ENCODE measurements around the gene HSF5. TPM values are rescaled to one million over a fixed set of nuclear protein-coding genes. Genes with fewer than 3 reads are reported as not detected.

The HSF5 gene
- total RNA-seq, 1 donor from 2014 or later = 0.32 TPM

- no peak overlapping the region for H3K4me3 ChIP-seq
- intact Hi-C loops (cut with DNase I) = no loop called here
Observed at GRCh38 chr17:58446086-58446485, 42.1 kb downstream of the HSF5 start.

GRCh38 chr17:58436805-58437239 is 51.4 kb downstream of the HSF5 start:
- Histone ChIP-seq H3K4me3 (no peak overlapping the region), H3K36me3 (no peaks in the 10 kb centered on the region), H3K27ac (no peak overlapping the region), H3K4me1 (no peaks in the 10 kb centered on the region), H3K27me3 (ENCODE audit: low read depth) (no peaks in the 10 kb centered on the region), H3K9me3 (no peaks in the 10 kb centered on the region)
- intact Hi-C loops (cut with DNase I) = no loop called here
- ATAC-seq = no peak
- DNase-seq = no peak
- TF ChIP-seq CTCF (IDR thresholded peaks at IDR 0.05) = no peak

More at GRCh38 chr17:58446086-58446485, 42.1 kb downstream of the HSF5 start:
- no peaks in the 10 kb centered on the region for H3K4me1 ChIP-seq
- H3K36me3 ChIP-seq = no peaks in the 10 kb centered on the region
- no peaks in the 10 kb centered on the region for H3K27me3 ChIP-seq (ENCODE audit: low read depth)
- no peak for ATAC-seq
- TF ChIP-seq CTCF (IDR thresholded peaks at IDR 0.05) = no peak
- DNase-seq = no peak
- no peak overlapping the region for H3K27ac ChIP-seq
- no peaks in the 10 kb centered on the region for H3K9me3 ChIP-seq

GRCh38 chr17:58436245-58436644 is 52.0 kb downstream of the HSF5 start:
- intact Hi-C loops (cut with DNase I) = no loop called here
- H3K4me3 ChIP-seq = no peak overlapping the region
- no peaks in the 10 kb centered on the region for H3K4me1 ChIP-seq
- H3K36me3 ChIP-seq = no peaks in the 10 kb centered on the region
- DNase-seq = no peak
- TF ChIP-seq CTCF (IDR thresholded peaks at IDR 0.05) = no peak
- H3K27me3 ChIP-seq (ENCODE audit: low read depth) = no peaks in the 10 kb centered on the region
- H3K27ac ChIP-seq = no peak overlapping the region
- no peak for ATAC-seq
- H3K9me3 ChIP-seq = no peaks in the 10 kb centered on the region

GRCh38 chr17:58432806-58433573 is 55.2 kb downstream of the HSF5 start:
- Histone ChIP-seq H3K4me3 (no peak overlapping the region), H3K9me3 (no peaks in the 10 kb centered on the region), H3K4me1 (no peaks in the 10 kb centered on the region), H3K27me3 (ENCODE audit: low read depth) (peaks cover 3% of the 10 kb centered on the region), H3K27ac (no peak overlapping the region), H3K36me3 (no peaks in the 10 kb centered on the region)
- ATAC-seq (no peak), DNase-seq (no peak)
- intact Hi-C loops (cut with DNase I) = no loop called here
- TF ChIP-seq CTCF (IDR thresholded peaks at IDR 0.05) = no peak

GRCh38 chr17:58427807-58428206 is 60.4 kb downstream of the HSF5 start:
- Histone ChIP-seq H3K27me3 (ENCODE audit: low read depth) (peaks cover 3% of the 10 kb centered on the region), H3K9me3 (no peaks in the 10 kb centered on the region), H3K4me3 (no peak overlapping the region), H3K36me3 (no peaks in the 10 kb centered on the region), H3K27ac (no peak overlapping the region), H3K4me1 (no peaks in the 10 kb centered on the region)
- DNase-seq = no peak
- no peak for ATAC-seq
- TF ChIP-seq CTCF (IDR thresholded peaks at IDR 0.05) = no peak
- intact Hi-C loops (cut with DNase I) = no loop called here
